ENCODE measurements around the gene NLRP3.
"Not testable (repeated sequence)": the region's sequence is repeated elsewhere in the genome, so short reads cannot be mapped to it uniquely, and the experiment has no call there.

Gene NLRP3

DNA sequence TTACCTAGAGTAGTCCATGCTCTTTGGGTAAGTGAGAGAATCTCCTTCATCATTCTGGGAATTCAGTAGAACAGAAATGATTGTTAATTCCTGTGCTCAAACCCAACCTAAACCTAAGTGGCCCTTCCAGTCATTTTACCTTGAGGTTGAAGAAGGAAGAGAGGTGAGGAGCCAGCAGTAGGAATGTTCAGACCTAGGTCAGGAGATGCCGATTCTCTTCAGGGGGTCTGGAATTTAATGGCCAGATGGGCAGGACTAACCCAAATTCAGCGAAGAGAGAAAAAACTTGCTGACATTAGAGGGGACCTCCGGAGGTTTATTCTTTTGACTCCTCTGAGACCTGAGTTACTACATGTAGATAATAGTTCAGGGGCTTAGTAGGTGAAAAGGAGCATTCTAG lies 58.4 kb downstream of the NLRP3 start:
- no peak for DNase-seq

DNA sequence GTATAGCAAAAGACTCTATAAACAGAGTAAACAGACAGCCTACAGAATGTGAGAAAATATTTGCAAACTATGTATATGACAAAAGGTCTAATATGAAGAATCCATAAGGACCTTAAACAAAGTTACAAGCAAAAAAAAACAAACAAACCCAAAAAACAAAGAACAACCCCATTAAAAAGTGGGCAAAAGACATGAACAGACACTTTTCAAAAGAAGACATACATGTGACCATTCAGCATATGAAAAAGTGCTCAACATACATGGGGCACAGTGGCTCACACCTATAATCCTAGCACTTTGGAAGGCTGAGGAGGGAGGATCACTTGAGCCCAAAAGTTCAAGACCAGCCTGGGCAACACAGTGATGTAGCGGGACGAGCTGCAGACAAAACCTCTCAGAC lies 59.8 kb downstream of the NLRP3 start:
- DNase-seq: no peak

DNA sequence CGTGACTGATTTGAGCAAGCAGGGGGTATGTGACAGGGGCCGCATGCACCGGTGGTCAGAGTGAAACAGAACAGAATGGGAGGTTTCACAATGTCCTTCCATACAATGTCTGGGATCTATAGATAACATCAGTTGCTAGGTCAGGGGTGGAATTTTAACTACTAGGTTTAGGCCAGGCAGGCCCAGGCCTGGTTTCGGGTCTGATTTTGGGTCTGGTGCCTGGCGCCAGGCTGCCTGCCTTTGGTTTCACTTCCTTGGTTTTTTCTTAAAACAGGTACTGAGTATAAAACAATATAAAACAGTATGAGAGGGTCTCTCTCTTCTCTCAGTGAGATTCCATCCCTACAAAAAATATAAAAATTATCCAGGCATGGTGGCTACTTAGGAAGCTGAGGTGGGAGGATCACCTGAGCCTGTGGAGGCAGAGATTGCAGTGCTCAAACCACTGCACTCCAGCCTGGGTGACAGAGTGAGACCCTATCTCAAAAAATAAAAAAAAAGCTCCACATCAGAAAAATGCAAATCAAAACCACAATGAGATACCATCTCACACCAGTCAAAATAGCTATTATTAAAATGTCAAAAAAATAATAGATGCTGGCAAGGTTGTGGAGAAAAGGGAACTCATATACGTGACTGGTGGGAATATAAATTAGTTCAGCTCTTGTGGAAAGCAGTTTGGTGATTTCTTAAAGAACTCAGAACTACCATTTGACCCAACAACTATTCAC lies 60.5 kb downstream of the NLRP3 start:
- DNase-seq: not testable (repeated sequence)

DNA sequence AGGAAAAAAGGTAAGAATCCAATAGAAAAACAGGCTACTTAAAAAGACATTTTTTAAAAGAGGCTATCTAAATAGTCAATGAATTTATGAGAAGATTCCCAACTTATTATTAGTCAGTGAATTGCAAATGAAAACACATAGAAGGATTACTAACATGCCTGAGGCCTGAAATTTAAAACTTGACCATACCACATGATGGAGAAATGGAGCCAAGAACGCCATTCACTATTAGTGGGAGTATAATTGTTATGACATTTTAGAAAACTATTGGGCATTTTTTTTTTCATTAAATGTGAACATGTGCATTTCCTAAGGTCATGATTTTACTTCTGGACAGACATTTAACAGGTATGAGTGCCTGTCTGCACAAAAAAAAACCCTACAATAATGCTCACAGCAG lies 66.8 kb downstream of the NLRP3 start:
- no peak for DNase-seq

DNA sequence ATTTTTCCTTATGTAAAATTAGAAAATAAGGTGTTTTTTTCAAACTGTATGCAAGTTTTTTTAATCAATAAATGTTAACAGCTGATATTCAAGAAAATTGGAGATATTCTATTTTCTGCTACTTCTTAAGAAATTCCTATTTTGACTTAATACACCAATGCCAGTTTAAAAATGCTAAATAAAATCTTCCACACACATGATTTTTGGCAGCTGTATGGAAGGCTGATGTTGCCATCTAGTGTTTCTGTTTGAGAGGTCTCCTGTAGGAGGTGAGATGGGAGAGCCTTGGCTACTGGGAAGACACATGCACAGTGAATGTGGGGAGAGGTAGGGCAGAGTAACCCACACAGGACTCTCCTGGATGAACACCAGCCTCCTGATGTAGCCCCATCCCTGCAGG lies 71.1 kb downstream of the NLRP3 start:
- no peak for DNase-seq

DNA sequence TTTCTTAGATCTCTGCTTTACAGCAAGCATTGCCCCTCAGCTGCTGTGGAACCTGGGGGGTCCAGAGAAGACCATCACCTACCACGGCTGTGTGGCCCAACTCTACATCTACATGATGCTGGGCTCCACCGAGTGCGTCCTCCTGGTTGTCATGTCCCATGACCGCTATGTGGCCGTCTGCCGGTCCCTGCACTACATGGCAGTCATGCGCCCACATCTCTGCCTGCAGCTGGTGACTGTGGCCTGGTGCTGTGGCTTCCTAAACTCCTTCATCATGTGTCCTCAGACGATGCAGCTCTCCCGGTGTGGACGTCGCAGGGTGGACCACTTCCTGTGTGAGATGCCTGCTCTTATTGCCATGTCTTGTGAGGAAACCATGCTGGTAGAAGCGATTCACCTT lies 75.4 kb downstream of the NLRP3 start:
- DNase-seq: no peak

DNA sequence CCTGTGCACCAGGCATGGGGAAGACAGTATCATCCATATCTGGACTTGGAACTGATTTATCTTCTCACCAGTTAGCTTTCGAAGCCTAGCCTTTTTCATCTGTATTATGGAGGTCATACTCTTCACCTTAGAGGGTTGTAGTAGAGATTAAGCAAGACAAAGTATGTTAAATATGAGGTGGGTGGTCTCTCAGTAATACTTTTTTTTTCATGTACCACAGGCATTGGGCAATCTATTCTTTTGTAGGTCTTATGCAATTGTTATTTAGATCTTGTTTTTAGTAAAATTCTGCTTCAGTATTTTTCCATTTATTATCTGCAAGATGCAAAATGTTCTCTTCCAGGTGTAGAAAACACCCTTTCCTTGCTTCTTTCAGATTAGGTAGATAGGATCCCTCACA lies 77.1 kb downstream of the NLRP3 start:
- no peak for DNase-seq

DNA sequence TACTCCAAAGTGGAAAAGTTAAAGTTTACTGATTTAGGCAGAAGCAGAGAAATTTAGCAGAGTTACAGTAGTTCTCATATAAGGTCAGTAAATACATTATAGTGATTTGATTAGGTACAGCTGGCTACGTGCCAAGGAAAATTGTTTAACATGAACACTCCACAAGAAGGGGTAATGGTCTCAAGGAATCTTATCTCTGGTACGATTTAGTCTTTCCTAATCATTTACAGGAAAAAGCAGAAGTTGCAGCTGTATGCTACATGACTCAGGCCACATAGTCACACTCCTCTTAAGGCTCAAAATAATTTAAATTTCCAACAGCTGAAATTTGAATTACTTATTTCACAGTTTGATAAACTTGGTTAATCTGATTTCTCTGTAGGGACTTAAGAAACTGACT lies 78.8 kb downstream of the NLRP3 start:
- DNase-seq: no peak

DNA sequence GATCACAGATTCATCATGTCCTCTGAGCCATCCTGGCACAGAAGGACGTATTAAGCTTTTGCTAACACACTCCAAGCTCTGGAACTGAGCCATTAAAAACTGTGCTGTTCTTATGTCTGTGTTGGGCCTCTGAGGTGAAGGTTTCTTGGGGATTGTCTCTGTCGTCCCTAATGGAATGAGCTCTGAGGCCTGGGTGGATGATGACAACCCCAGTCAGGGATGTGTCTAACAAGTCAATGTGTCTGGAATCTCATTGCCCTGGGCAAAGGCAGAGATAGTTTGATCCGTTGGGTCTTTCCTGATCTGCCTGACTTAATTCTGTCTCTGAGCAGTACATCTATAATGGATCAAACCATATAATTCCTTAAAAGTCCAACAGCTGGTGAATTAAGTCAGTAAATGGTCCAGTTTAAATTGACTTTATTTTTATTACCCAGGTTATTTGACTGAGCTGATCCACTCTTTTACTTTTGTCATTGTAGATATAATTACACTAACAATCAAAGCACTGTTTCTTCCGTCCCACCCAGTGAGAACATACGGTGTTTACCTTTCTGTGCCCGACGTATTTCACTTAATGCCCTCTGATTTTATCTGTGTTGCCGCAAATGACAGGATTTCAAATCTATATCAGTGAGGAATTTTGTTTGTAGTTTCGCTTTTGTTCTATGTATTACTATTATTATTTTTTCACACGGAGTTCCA lies 80.8 kb downstream of the NLRP3 start:
- no peak for DNase-seq

All from activated CD4-positive, CD25-positive, alpha-beta regulatory T cell (primary cell).